ENCODE measurements around the gene NANOS2.

DNA sequence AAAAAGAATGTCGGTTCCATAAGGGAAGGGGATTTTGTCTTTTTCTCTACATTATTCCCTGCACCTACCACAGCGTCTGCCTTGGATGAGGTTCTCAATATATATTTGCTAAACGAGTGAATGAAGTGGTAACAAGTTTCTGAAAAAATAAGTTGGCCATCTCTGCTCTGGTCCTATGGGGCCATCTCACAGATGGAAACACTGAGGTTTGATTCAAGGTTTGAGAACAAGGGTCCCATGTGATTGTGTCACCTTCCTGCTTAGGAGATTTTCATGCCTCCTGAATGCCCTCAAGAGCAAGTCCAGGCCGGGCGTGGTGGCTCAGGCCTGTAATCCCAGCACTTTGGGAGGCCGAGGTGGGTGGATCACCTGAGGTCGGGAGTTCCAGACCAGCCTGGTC, 15.3 kb downstream of the NANOS2 start:
- TF ChIP-seq EZH2 (IDR thresholded peaks at IDR 0.05; ENCODE audit: borderline replicate concordance, low read length) (no peak), CTCF (IDR thresholded peaks at IDR 0.05; ENCODE audit: low read length) (no peak)

Measured in OCI-LY1 (cell line).